ENCODE measurements around the gene CORIN. TPM values are rescaled to one million over a fixed set of nuclear protein-coding genes. Genes with fewer than 3 reads are reported as not detected.

The CORIN gene
- total and polyA plus RNA-seq, 2 of the 4 experiments (the other 2 are of a cell fraction), result 20.3 to 24.7 TPM

- no CpG with 5 or more reads among the region's 1 CpG for WGBS, 2 experiments (ENCODE audit: extremely low coverage in 2 of 2, insufficient read length in 1 of 2)
- Histone ChIP-seq H3K23ac (ENCODE audit: low read depth, low read length) (no peak overlapping the region), H3K14ac (replicated peaks; ENCODE audit: low read depth, low read length) (no peak overlapping the region), H4K20me1 (ENCODE audit: insufficient read depth, low read length) (no peaks in the 10 kb centered on the region), H3K9ac (ENCODE audit: low read depth, low read length) (no peak overlapping the region), H3K79me1 (ENCODE audit: low read depth in 1 of 2, low read length in 2 of 2) (no peaks in the 10 kb centered on the region), H2AK5ac (ENCODE audit: low read depth, low read length) (no peak overlapping the region), H4K5ac (ENCODE audit: low read depth, low read length) (no peak overlapping the region), H3K4me3 (ENCODE audit: insufficient read depth, low read depth, low read length) (no peak overlapping the region), H2AK9ac (replicated peaks; ENCODE audit: low read depth, low read length, poor library complexity) (no peak overlapping the region), H3K18ac (ENCODE audit: low read depth, low read length) (no peak overlapping the region), H2BK15ac (ENCODE audit: low read depth, low read length) (no peak overlapping the region), H2BK20ac (ENCODE audit: low read depth, low read length) (no peak overlapping the region), H3K9me3 (ENCODE audit: control insufficient read depth, insufficient read depth, low read length) (no peaks in the 10 kb centered on the region; the same call in 1 of the 2 replicates), H3K4ac (ENCODE audit: low read depth, low read length) (no peak overlapping the region), H3K36me3 (ENCODE audit: control insufficient read depth, insufficient read depth, low read length) (no peaks in the 10 kb centered on the region), H2BK120ac (ENCODE audit: low read depth, low read length) (no peak overlapping the region), H2BK5ac (ENCODE audit: low read depth, low read length, poor library complexity, severe bottlenecking) (no peak overlapping the region), H3K27me3 (ENCODE audit: control insufficient read depth, insufficient read depth, low read length) (peaks cover 3% of the 10 kb centered on the region), H4K91ac (ENCODE audit: insufficient read depth, low read depth, low read length) (no peak overlapping the region), H3K56ac (ENCODE audit: extremely low read depth, insufficient read depth, low read length) (no peak overlapping the region), H3K4me2 (ENCODE audit: low read depth, low read length) (no peak overlapping the region), H2AFZ (replicated peaks; ENCODE audit: low read length, poor library complexity) (no peak overlapping the region), H3K4me1 (ENCODE audit: control insufficient read depth, insufficient read depth, low read length) (no peaks in the 10 kb centered on the region), H4K8ac (ENCODE audit: low read depth in 2 of 2, low read length in 2 of 2) (no peak overlapping the region), H3K9me1 (ENCODE audit: insufficient read depth, low read length) (no peaks in the 10 kb centered on the region), H3K27ac (ENCODE audit: insufficient read depth, low read length) (no peak overlapping the region)
- ChIA-PET CTCF (interaction anchor here (0.8 to 0.9 kb wide), 2 partner anchors 12 to 99 kb away, joined by 3 read pairs; no protein-coding TSS in a partner anchor), POLR2A (ENCODE audit: unreplicated experiment) (no interaction called here)
- in situ Hi-C loops (cut with MboI; ENCODE audit: low sequenced_read_pairs) (no loop called here), intact Hi-C loops (cut with micrococcal nuclease) (no loop called here), dilution Hi-C loops (cut with HindIII; ENCODE audit: low sequenced_read_pairs, unreplicated experiment) (no loop called here)
- ATAC-seq (ENCODE audit: low read depth) (no peak), DNase-seq (no peak)
- no peak for TF ChIP-seq SMC3 (IDR thresholded peaks at IDR 0.05; ENCODE audit: low read depth, low read length)
- no peak for TF ChIP-seq CTCF (conservative IDR thresholded peaks at IDR 0.05; ENCODE audit: low read depth, low read length)
- TF ChIP-seq RAD21 (IDR thresholded peaks at IDR 0.05; ENCODE audit: low read length), result no peak
- TF ChIP-seq NFE2L2 (IDR thresholded peaks at IDR 0.05; ENCODE audit: low read depth, low read length), result no peak
- TF ChIP-seq FOS (IDR thresholded peaks at IDR 0.05; ENCODE audit: low read depth, low read length), result no peak
- no peak for TF ChIP-seq USF2 (IDR thresholded peaks at IDR 0.05; ENCODE audit: low read depth, low read length)
- TF ChIP-seq CEBPB (IDR thresholded peaks at IDR 0.05; ENCODE audit: low read depth, low read length), result no peak
- TF ChIP-seq CHD1 (IDR thresholded peaks at IDR 0.05; ENCODE audit: low read depth, low read length), result no peak
- TF ChIP-seq ELK1 (IDR thresholded peaks at IDR 0.05; ENCODE audit: borderline replicate concordance, low read depth, low read length), result no peak
- TF ChIP-seq MAZ (IDR thresholded peaks at IDR 0.05; ENCODE audit: borderline replicate concordance, low read depth, low read length), result no peak
- no peak for TF ChIP-seq POLR2A (IDR thresholded peaks at IDR 0.05; ENCODE audit: low read depth, low read length)
- no TSS peak for BruUV-seq (replicated peaks)
Observed at GRCh38 chr4:47737326-47737725, 100.5 kb downstream of the CORIN start.
